Measurements from ENCODE around the gene SERPINA9. TPM values are rescaled to one million over a fixed set of nuclear protein-coding genes. Genes with fewer than 3 reads are reported as not detected.
A peak's percentile ranks its signal among the peaks of the same experiment; 100 is the strongest.
"Not testable (repeated sequence)": the region's sequence is repeated elsewhere in the genome, so short reads cannot be mapped to it uniquely, and the experiment has no call there.

SERPINA9 gene
- total RNA-seq, 1 donor from 2014 or later = not detected

GRCh38 chr14:94485944-94486841 lies 10.2 kb upstream of the SERPINA9 start:
- peak; percentile 78 for DNase-seq (ENCODE audit: extremely low spot score, unreplicated experiment)
- Mint-ChIP-seq H3K9me3 (no peaks in the 10 kb centered on the region), H3K4me1 (ENCODE audit: unreplicated experiment) (peaks cover 8% of the 10 kb centered on the region), H3K27me3 (peaks cover 29% of the 10 kb centered on the region), H3K36me3 (no peaks in the 10 kb centered on the region), H3K4me3 (peak overlapping the region; percentile 68), H3K27ac (peak overlapping the region; percentile 61)
- TF ChIP-seq CTCF (conservative IDR thresholded peaks at IDR 0.05) = peak; percentile 100

- H3K36me3 Mint-ChIP-seq = no peaks in the 10 kb centered on the region
- peaks cover 11% of the 10 kb centered on the region for H3K4me1 Mint-ChIP-seq (ENCODE audit: unreplicated experiment)
- no peaks in the 10 kb centered on the region for H3K9me3 Mint-ChIP-seq
- H3K27ac Mint-ChIP-seq = no peak overlapping the region
- no peak overlapping the region for H3K4me3 Mint-ChIP-seq
- peaks cover 29% of the 10 kb centered on the region for H3K27me3 Mint-ChIP-seq
- no peak for TF ChIP-seq CTCF (conservative IDR thresholded peaks at IDR 0.05)
- DNase-seq (ENCODE audit: extremely low spot score, unreplicated experiment) = no peak
Observed at GRCh38 chr14:94484481-94484880, 8.5 kb upstream of the SERPINA9 start.

- DNase-seq (ENCODE audit: extremely low spot score, unreplicated experiment) = no peak
- Mint-ChIP-seq H3K27me3 (peaks cover 29% of the 10 kb centered on the region), H3K4me1 (ENCODE audit: unreplicated experiment) (peaks cover 11% of the 10 kb centered on the region), H3K36me3 (peaks cover 3% of the 10 kb centered on the region), H3K4me3 (no peak overlapping the region), H3K9me3 (peaks cover 3% of the 10 kb centered on the region), H3K27ac (no peak overlapping the region)
- no peak for TF ChIP-seq CTCF (conservative IDR thresholded peaks at IDR 0.05)
Observed at GRCh38 chr14:94483729-94484275, 7.8 kb upstream of the SERPINA9 start.

GRCh38 chr14:94483071-94483451 lies 7.1 kb upstream of the SERPINA9 start:
- Mint-ChIP-seq H3K27me3 (peaks cover 24% of the 10 kb centered on the region), H3K4me1 (ENCODE audit: unreplicated experiment) (peaks cover 11% of the 10 kb centered on the region), H3K9me3 (peaks cover 7% of the 10 kb centered on the region), H3K27ac (no peak overlapping the region), H3K36me3 (peaks cover 5% of the 10 kb centered on the region), H3K4me3 (no peak overlapping the region)
- DNase-seq (ENCODE audit: extremely low spot score, unreplicated experiment) = no peak
- no peak for TF ChIP-seq CTCF (conservative IDR thresholded peaks at IDR 0.05)

- Mint-ChIP-seq H3K27me3 (peaks cover 19% of the 10 kb centered on the region), H3K4me1 (ENCODE audit: unreplicated experiment) (peaks cover 11% of the 10 kb centered on the region)
- not testable (repeated sequence) for H3K36me3 Mint-ChIP-seq; DNase-seq (ENCODE audit: extremely low spot score, unreplicated experiment); H3K4me3 Mint-ChIP-seq; H3K27ac Mint-ChIP-seq; H3K9me3 Mint-ChIP-seq
Observed at GRCh38 chr14:94482132-94483070, 6.4 kb upstream of the SERPINA9 start.
